Measurements from ENCODE around the gene EDIL3.

DNA sequence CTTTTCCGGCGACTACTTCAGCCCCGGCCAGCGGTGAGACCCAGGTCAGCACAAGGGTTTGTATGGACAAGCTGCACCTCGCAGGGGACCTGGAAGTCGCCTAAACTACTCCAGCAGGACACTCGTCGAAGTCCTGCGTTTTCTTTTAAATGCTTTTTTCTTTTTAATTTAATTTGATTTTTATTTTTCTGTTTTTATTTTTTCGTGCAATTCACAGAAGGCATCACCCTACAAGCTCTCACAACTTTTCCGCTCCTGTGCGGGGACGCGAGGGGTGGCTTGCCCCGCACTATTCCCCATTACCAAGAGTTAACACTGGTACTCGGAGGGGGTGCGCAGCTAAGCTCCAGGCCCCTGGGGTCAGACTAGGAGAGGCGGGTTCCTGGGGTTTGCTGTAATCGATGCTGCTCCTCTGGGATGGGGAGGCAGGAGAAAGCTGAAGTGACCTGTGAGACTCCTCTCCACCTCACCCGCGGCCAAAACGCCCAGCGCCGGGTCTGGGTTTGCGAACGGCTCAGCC lies 1.3 kb downstream of the EDIL3 start:
- TF ChIP-seq, protein P1, sequence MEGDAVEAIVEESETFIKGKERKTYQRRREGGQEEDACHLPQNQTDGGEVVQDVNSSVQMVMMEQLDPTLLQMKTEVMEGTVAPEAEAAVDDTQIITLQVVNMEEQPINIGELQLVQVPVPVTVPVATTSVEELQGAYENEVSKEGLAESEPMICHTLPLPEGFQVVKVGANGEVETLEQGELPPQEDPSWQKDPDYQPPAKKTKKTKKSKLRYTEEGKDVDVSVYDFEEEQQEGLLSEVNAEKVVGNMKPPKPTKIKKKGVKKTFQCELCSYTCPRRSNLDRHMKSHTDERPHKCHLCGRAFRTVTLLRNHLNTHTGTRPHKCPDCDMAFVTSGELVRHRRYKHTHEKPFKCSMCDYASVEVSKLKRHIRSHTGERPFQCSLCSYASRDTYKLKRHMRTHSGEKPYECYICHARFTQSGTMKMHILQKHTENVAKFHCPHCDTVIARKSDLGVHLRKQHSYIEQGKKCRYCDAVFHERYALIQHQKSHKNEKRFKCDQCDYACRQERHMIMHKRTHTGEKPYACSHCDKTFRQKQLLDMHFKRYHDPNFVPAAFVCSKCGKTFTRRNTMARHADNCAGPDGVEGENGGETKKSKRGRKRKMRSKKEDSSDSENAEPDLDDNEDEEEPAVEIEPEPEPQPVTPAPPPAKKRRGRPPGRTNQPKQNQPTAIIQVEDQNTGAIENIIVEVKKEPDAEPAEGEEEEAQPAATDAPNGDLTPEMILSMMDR (IDR thresholded peaks at IDR 0.05), result no peak
- no peak for TF ChIP-seq EP300 (IDR thresholded peaks at IDR 0.05)
- TF ChIP-seq POLR2A (IDR thresholded peaks at IDR 0.05), result no peak
- TF ChIP-seq POLR2AphosphoS5 (IDR thresholded peaks at IDR 0.05), result no peak

Measured in upper lobe of left lung (tissue), 4 donors.